H7 (cell line): ENCODE data around the gene SNAPC3. TPM values are rescaled to one million over a fixed set of nuclear protein-coding genes. Genes with fewer than 3 reads are reported as not detected.
"Not testable (repeated sequence)": the region's sequence is repeated elsewhere in the genome, so short reads cannot be mapped to it uniquely, and the experiment has no call there.

Source experiments
- DNase-seq: peaks from one replicate; pipeline ENCODE4 v3.0.0; 2012
- H3K27me3 ChIP-seq: 2 replicates; pipeline ENCODE4 v1.6.0; 2011; ENCODE audit warnings: mild to moderate bottlenecking, low read length; ENCODE audit not compliant: control insufficient read depth, insufficient read depth
- H3K36me3 ChIP-seq: replicated peaks from 2 replicates; pipeline ENCODE4 v1.5.1; 2011; ENCODE audit warnings: low read length; ENCODE audit not compliant: control insufficient read depth, insufficient read depth
- H3K4me3 ChIP-seq: 2 replicates; pipeline ENCODE4 v1.5.1; 2011; ENCODE audit warnings: low read depth, mild to moderate bottlenecking, control low read depth, low read length, moderate library complexity; ENCODE audit not compliant: insufficient read depth
- total RNA-seq: library from RNA; depleted of rRNA; stranded (reverse); fragments of >200 nt; shearing (Covaris generic); gene quantifications from 2 replicates; pipeline ENCODE4 v1.2.3, GENCODE V29; 2014

SNAPC3 gene
- total RNA-seq, 1 experiment from 2014 or later: 29.5 TPM

DNA sequence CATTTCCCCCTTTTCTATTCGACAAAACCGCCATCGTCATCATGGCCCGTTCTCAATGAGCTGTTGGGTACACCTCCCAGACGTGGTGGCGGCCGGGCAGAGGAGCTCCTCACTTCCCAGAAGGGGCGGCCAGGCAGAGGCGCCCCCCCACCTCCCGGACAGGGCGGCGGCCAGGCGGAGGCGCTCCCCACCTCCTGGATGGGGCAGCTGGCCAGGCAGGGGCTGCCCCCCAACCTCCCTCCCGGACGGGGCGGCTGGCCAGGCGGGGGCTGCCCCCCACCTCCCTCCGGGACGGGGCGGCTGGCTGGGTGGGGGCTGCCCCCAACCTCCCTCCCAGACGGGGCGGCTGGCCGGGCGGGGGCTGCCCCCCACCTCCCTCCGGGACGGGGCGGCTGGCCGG, 19.2 kb downstream of the SNAPC3 start:
- peaks cover 21% of the 10 kb centered on the region for H3K36me3 ChIP-seq

DNA sequence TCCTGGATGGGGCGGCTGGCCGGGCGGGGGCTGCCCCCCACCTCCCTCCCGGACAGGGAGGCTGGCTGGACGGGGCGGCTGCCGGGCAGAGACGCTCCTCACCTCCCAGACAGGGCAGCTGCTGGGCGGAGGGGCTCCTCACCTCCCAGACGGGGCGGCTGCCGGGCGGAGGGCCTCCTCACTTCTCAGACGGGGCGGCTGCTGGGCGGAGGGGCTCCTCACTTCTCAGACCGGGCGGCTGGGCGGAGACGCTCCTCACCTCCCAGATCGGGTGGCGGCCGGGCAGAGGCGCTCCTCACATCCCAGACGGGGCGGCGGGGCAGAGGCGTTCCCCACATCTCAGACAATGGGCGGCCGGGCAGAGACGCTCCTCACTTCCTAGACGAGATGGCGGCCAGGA, 19.6 kb downstream of the SNAPC3 start:
- DNase-seq, H3K4me3 ChIP-seq, H3K27me3 ChIP-seq: not testable (repeated sequence)
- H3K36me3 ChIP-seq: peaks cover 21% of the 10 kb centered on the region

More for the DNA sequence above, 19.2 kb downstream of the SNAPC3 start:
- not testable (repeated sequence) for DNase-seq, H3K4me3 ChIP-seq, H3K27me3 ChIP-seq

DNA sequence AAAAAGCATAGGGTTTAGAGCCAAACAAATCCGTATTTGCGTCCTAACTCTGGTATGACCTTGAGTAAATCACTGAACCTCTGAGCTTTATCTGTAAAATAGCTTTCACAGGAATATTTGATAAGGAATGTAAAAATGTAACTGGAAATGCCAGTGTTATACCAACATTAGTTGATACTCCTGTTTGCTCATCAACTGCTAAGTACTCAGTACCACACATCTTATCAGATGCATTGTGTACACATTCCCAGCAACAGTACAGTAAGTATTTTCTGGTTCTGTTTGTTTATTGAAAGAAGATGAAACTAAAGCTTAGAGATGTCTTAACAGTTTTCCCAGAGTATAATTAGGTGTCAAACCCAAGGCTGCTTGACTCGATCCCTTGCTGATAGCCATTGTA, 21.5 kb downstream of the SNAPC3 start:
- H3K27me3 ChIP-seq: no peaks in the 10 kb centered on the region
- peaks cover 26% of the 10 kb centered on the region for H3K36me3 ChIP-seq
- DNase-seq: no peak
- no peak overlapping the region for H3K4me3 ChIP-seq

DNA sequence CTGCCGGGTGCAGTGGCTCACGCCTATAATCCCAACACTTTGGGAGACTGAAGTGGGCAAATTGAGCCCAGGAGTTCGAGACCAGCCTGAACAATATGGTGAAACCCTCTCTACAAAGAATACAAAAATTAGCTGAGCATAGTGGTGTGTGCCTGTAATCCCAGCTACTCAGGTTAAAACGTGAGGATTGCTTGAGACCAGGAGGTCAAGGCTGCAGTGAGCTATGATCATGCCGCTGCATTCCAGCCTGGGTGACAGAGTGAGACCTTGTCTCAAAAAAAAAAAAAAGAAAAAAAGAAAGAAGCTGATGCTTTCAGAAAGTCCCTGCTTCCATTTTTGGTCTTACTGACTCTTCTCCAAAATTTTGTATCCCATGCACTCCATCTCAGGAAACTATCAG, 31.3 kb downstream of the SNAPC3 start:
- Histone ChIP-seq H3K4me3 (no peak overlapping the region), H3K27me3 (no peaks in the 10 kb centered on the region), H3K36me3 (peaks cover 10% of the 10 kb centered on the region)
- DNase-seq: no peak

DNA sequence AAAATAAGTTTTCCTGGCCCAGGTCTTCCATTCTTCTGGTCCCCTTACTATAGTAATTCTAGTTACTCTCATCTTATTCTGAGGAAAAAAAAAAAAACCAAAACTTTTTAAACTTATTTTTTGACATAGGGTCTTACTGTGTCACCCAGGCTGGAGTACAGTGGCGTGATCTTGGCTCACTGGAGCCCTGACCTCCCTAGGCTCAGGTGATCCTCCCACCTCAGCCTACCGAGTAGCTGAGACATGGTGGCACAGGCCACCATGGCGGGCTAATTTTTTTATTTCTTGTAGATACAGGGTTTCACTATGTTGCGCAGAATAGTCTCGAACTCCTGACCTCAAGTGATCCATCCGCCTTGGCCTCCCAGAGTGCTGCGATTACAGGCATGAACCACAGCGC, 38.4 kb downstream of the SNAPC3 start:
- no peak for DNase-seq
- peaks cover 11% of the 10 kb centered on the region for H3K36me3 ChIP-seq
- no peak overlapping the region for H3K4me3 ChIP-seq
- H3K27me3 ChIP-seq: no peaks in the 10 kb centered on the region

DNA sequence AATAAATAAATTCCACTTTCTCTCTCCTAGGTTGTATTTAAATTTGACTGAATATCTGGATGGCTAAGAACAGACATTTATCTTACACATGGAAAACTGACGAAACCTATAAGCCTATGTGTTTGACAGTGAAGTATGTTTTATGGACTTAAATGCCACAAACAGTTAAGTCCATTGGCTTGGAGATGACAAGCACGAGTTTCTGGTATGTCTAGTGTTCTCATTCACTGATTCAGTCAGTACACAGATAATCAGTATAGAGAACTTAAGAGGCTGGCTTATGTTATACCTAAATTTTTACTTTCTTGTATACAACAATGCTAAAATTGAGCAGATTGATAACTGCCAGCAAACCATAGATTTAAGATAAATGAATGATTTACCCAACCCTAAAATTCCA, 38.9 kb downstream of the SNAPC3 start:
- DNase-seq: no peak
- Histone ChIP-seq H3K27me3 (no peaks in the 10 kb centered on the region), H3K36me3 (peaks cover 15% of the 10 kb centered on the region)

DNA sequence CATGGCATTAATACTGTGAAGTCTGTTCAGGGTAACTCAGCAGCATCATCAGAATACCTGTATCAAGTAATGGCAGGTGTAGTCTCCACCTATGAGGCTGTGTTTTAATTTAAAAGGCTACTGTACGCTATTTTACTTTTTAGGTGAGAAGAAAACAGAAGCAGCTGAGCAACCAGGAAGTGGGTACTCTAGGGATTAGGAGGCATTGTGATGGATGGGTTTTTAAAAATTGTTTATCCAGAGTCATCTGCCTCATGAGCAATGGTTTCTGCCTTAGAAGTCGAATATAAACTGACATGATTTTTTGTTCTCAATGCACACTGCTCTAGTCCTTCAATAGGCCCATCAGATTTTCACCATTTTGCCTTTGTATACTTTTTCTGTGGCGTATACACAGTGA, 45.5 kb downstream of the SNAPC3 start:
- Histone ChIP-seq H3K27me3 (no peaks in the 10 kb centered on the region), H3K36me3 (peaks cover 39% of the 10 kb centered on the region), H3K4me3 (no peak overlapping the region)
- DNase-seq: no peak

More for the DNA sequence above, 38.9 kb downstream of the SNAPC3 start:
- no peak overlapping the region for H3K4me3 ChIP-seq

DNA sequence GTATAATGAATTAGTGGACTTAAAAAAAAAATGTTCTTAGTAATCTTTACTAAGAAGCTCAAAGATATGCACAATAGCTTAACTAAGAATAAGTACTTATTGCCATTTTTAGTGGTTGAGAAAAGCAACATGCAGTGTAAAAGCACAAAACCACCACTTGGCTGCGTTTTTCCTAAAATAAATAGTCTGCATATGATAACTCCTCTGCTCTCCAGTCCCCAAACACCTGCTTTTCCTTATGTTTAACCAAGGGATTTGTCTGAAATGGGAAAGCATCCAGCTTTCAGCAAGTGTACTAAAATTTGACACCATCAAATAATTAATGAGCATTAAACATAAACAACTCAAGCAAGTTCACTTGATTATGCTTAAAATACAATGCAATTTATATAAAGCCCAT, 46.7 kb downstream of the SNAPC3 start:
- no peaks in the 10 kb centered on the region for H3K27me3 ChIP-seq
- DNase-seq: no peak
- no peak overlapping the region for H3K4me3 ChIP-seq
- H3K36me3 ChIP-seq: peaks cover 39% of the 10 kb centered on the region

DNA sequence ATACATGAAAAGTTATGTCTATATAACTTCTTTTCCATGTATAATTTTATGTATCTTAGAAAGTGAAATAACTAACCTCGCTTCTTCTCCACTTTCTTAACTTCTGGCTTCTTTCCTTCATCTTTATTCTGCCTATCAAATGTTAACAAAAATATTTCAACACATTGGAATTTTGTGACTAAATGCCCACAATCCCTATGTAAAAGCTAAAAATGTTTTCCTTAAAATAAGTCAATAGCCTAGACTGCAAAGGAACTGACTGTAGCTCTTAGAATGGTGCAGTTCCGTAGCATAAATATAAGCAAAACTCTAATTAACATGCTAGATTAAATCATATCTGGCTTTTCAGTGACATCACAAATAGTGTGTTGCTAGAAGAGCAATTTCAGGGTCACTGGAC, 47.2 kb downstream of the SNAPC3 start:
- peaks cover 39% of the 10 kb centered on the region for H3K36me3 ChIP-seq
- no peak overlapping the region for H3K4me3 ChIP-seq
- DNase-seq: no peak
- H3K27me3 ChIP-seq: no peaks in the 10 kb centered on the region

DNA sequence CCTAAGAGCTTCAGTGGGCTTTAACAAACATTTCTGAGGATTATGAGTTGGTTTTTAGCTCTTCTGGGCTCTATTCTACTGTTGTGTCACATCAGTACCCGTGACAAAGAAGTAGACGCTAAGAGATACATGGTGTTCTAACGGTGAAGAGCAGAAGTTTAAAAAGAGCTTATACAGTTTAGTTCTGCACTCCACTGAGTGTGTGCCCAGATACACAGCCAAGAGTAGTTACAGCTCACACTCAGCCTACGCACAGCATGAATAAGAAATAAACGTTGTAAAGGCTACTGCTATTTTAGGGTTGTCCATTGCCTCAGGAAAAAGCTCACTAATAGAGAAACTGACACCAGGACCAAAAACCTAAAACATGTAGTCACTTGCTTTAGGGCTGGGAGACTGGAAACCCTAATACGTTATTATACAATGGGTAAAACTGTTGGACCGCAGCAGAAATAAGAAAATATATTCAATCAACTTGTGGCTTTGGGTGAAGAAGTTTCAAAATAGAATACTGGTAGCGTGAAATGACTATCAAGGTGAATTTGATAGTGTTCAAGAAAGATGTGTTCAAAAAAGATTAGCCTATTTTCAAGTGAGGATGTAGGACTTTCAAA, 53.4 kb downstream of the SNAPC3 start:
- Histone ChIP-seq H3K4me3 (no peak overlapping the region), H3K36me3 (peaks cover 23% of the 10 kb centered on the region), H3K27me3 (no peaks in the 10 kb centered on the region)
- DNase-seq: no peak

DNA sequence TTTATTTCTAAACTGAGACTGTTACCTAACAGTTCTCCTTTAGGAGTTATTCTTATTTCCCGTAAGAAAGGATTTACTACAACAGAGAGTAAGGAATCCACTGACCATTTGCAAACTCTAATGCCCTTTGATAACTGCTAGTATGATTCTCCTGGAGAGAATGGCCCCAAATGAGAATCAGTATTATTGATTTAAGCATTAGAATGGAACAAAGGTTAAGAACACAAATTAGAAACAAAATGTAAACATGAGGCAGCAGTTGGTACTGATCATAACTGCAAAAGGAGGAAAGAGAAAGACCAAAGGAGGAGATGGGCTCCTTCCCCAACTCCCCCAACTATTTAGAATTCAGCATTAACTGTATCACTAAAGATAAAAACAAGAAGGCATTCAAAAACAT, 57.4 kb downstream of the SNAPC3 start:
- H3K27me3 ChIP-seq: no peaks in the 10 kb centered on the region
- no peak overlapping the region for H3K4me3 ChIP-seq
- DNase-seq: no peak
- H3K36me3 ChIP-seq: peaks cover 16% of the 10 kb centered on the region

DNA sequence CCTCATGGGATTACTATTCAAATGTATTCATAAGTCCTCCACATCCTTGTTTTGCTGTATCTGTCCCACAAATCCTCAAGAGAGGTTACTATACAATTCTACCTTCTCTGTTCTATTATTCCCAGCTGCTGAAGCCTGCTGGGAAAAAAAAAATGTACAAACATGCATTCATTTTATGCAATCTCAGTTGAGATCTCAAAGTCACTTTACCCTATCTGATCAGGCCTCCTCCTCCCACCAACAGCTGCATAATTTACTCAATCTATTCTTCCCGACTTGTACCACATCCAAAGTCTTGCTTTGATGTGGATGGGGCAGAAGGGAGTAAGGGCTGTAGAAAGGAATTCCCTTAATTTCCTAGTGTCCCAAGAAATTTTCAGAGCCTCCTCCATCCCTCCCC, 59.5 kb downstream of the SNAPC3 start:
- no peak overlapping the region for H3K4me3 ChIP-seq
- no peaks in the 10 kb centered on the region for H3K27me3 ChIP-seq
- no peak for DNase-seq
- H3K36me3 ChIP-seq: peaks cover 9% of the 10 kb centered on the region

DNA sequence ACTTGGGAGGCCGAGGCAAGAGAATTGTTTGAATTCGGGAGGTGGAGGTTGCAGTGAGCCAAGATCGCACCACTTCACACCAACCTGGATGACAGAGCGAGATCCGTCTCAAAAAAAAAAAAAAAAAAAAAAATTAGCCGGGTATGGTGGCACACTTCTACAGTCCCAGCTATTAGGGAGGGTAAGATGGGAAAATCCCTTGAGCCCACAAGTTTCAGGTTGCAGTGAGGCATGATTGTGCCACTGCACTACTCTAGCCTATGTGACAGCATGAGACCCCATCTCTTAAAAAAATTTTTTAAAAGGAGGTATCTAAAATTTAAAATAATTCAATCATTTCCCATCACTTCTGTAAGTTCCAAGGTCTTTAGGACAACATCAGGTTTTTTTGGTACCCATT, 62.1 kb downstream of the SNAPC3 start:
- Histone ChIP-seq H3K4me3 (no peak overlapping the region), H3K36me3 (peaks cover 10% of the 10 kb centered on the region), H3K27me3 (no peaks in the 10 kb centered on the region)
- DNase-seq: no peak

DNA sequence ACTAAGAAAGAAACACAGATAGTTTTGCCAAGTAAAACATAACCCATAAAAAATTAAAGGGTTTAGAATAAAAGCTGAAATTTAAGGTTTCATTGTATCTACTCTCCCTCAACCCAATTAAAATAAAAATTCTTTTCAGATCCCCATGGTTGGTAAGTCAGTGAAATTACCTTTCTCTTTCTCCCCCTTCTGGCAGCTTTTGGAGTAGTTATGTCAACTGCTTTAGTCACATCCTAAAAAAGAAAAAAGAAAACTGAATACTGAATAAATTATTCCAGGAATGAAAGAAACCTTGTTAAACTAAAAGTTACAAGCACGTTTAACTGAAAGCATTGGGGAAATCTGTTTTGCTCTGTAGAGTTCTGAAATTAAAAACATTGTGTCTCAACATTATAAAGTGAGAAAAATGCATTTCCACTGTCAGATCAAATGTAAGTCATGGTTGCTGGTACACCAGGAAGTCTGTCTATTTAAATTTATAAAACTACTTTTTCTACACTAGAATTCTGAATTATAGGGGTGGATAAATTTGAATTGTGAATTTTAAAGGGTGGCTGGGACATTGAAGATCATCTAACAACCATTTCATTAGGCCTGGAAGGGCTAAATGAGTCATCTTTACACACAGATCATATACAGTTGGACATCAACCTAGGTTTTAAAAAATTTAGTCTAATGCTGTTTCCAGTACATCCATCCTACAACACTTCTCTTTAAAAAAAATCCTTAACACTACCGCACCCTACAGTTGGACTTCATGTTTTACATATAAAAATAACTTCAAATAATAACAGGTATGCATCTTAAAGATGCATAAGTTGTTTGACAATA, 63.4 kb downstream of the SNAPC3 start:
- H3K4me3 ChIP-seq: no peak overlapping the region
- DNase-seq: no peak
- H3K36me3 ChIP-seq: peaks cover 8% of the 10 kb centered on the region
- H3K27me3 ChIP-seq: no peaks in the 10 kb centered on the region

DNA sequence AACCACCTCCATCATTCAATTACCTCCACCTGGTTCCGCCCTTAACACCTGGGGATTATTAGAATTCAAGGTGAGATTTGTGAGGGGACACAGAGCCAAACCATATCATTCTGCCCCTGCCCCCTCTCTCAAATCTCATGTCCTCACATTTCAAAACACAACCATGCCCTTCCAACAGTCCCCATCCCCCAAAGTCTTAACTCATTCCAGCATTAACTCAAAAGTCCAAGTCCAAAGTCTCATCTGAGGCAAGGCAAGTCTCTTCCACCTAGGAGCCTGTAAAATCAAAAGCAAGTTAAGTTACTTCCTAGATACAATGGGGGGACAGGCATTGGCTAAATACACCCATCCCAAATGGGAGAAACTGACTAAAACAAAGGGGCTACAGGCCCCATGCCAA, 69.3 kb downstream of the SNAPC3 start:
- no peak for DNase-seq
- H3K4me3 ChIP-seq: no peak overlapping the region

More for the DNA sequence above, 69.3 kb downstream of the SNAPC3 start:
- no peaks in the 10 kb centered on the region for H3K27me3 ChIP-seq
- H3K36me3 ChIP-seq: peaks cover 20% of the 10 kb centered on the region
